Kidney epithelial cell (primary cell): ENCODE data around the gene SPEF2. TPM values are rescaled to one million over a fixed set of nuclear protein-coding genes. Genes with fewer than 3 reads are reported as not detected.

Source experiments
- DNase-seq: peaks from one replicate; pipeline ENCODE4 v3.0.0-alpha.2; 2010; ENCODE audit warnings: low read depth
- H3K27me3 ChIP-seq: 2 replicates; pipeline ENCODE4 v1.6.0; 2011; ENCODE audit warnings: low read length; ENCODE audit not compliant: control insufficient read depth, insufficient read depth
- H3K36me3 ChIP-seq: 2 replicates; pipeline ENCODE4 v1.5.1; 2011; ENCODE audit warnings: low read length; ENCODE audit not compliant: control insufficient read depth, insufficient read depth
- H3K4me3 ChIP-seq: 2 replicates; pipeline ENCODE4 v1.5.1; 2011; ENCODE audit warnings: low read depth, mild to moderate bottlenecking, control low read depth, low read length
- total RNA-seq: library from RNA; depleted of rRNA; stranded (reverse); fragments of >200 nt; gene quantifications from 2 replicates; pipeline ENCODE4 v1.2.3, GENCODE V29; 2015
- TF ChIP-seq, protein P1 (sequence below): IDR thresholded peaks from 2 replicates; pipeline ENCODE4 v1.5.1; 2011; ENCODE audit warnings: mild to moderate bottlenecking, moderate library complexity, low read length, control low read depth, inconsistent platforms; ENCODE audit not compliant: insufficient read depth, poor library complexity, severe bottlenecking

SPEF2 gene
- total RNA-seq, 1 donor from 2014 or later, result 3.2 TPM

DNA sequence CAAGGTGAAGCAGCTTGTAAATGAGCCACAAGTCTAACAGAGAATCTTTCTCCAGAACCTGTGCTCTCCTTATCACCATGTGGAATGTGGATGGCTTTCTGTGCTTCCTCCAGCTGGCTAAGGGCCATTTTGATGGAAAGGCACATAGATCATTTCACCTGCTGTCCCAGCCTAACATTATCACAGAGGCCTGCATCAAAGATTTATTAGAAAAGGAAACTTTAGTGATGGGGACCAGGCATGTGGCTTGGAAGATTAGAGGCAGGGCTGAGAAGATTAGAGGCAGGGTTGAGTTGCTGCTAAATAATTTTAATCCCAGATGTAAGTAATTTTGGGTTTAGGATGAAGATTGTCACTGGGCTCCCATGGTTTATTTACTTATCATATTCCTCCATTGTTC is 6.3 kb downstream of the SPEF2 start:
- no peak for DNase-seq
- TF ChIP-seq, protein P1, sequence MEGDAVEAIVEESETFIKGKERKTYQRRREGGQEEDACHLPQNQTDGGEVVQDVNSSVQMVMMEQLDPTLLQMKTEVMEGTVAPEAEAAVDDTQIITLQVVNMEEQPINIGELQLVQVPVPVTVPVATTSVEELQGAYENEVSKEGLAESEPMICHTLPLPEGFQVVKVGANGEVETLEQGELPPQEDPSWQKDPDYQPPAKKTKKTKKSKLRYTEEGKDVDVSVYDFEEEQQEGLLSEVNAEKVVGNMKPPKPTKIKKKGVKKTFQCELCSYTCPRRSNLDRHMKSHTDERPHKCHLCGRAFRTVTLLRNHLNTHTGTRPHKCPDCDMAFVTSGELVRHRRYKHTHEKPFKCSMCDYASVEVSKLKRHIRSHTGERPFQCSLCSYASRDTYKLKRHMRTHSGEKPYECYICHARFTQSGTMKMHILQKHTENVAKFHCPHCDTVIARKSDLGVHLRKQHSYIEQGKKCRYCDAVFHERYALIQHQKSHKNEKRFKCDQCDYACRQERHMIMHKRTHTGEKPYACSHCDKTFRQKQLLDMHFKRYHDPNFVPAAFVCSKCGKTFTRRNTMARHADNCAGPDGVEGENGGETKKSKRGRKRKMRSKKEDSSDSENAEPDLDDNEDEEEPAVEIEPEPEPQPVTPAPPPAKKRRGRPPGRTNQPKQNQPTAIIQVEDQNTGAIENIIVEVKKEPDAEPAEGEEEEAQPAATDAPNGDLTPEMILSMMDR, result no peak
- Histone ChIP-seq H3K27me3 (no peaks in the 10 kb centered on the region), H3K4me3 (no peak overlapping the region), H3K36me3 (no peaks in the 10 kb centered on the region)

GRCh38 chr5:35626108-35626507 is 8.4 kb downstream of the SPEF2 start:
- no peaks in the 10 kb centered on the region for H3K27me3 ChIP-seq
- no peaks in the 10 kb centered on the region for H3K36me3 ChIP-seq
- no peak overlapping the region for H3K4me3 ChIP-seq
- no peak for DNase-seq
- TF ChIP-seq, protein P1, result no peak

- Histone ChIP-seq H3K27me3 (no peaks in the 10 kb centered on the region), H3K36me3 (no peaks in the 10 kb centered on the region), H3K4me3 (no peak overlapping the region)
- DNase-seq, result no peak
- TF ChIP-seq, protein P1, result no peak
Observed at GRCh38 chr5:35626553-35626952, 8.9 kb downstream of the SPEF2 start.

GRCh38 chr5:35634326-35634725 is 16.7 kb downstream of the SPEF2 start:
- TF ChIP-seq, protein P1, result no peak
- no peaks in the 10 kb centered on the region for H3K27me3 ChIP-seq
- H3K36me3 ChIP-seq, result no peaks in the 10 kb centered on the region
- no peak overlapping the region for H3K4me3 ChIP-seq
- no peak for DNase-seq

DNA sequence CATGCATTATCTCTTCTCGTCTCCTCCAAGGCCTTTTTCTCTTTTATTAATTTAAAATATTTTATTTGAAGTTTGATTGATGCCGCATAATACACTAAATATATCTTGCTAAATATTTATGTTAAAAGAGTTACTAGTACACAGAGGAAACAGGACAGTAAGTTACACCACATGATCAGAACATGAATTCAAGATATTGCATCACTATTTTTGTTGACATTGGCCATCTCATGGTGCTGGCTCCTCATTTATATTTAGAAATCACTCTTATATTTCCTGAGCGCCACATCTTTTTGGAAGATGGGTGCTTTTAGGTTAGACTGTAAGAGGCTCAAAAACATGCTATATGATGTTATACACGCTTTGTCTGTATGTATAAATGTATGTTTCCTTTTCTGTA is 23.0 kb downstream of the SPEF2 start:
- DNase-seq, result no peak
- TF ChIP-seq, protein P1, result no peak
- H3K36me3 ChIP-seq, result no peaks in the 10 kb centered on the region
- no peak overlapping the region for H3K4me3 ChIP-seq
- no peaks in the 10 kb centered on the region for H3K27me3 ChIP-seq

GRCh38 chr5:35644543-35644942 is 26.9 kb downstream of the SPEF2 start:
- H3K4me3 ChIP-seq, result no peak overlapping the region
- TF ChIP-seq, protein P1, result no peak
- DNase-seq, result no peak
- no peaks in the 10 kb centered on the region for H3K27me3 ChIP-seq
- no peaks in the 10 kb centered on the region for H3K36me3 ChIP-seq
